CD4-positive, alpha-beta memory T cell (primary cell): ENCODE results near the gene ZNF641. TPM values are rescaled to one million over a fixed set of nuclear protein-coding genes. Genes with fewer than 3 reads are reported as not detected.

Experiments used
- CTCF ChIA-PET: fragments of 350-600 bp; sonication (Branson Sonifier 250); formaldehyde crosslinking; loops from one replicate; lab custom pipeline; 2021; ENCODE audit warnings: inconsistent platforms; ENCODE audit not compliant: partially characterized antibody; lab: Charles Lee
- POLR2A ChIA-PET: fragments of 350-600 bp; sonication (Branson Sonifier 250); formaldehyde crosslinking; loops from one replicate; lab custom pipeline; 2021; ENCODE audit not compliant: partially characterized antibody; lab: Charles Lee
- DNase-seq, 5 donors: peaks; one replicate each; pipeline versions ENCODE4 v3.0.0 to v3.0.0-alpha.2; 2020 to 2022; ENCODE audit warnings: mixed read lengths in 1 of 5
- H3K27ac ChIP-seq: one replicate; pipeline ENCODE4 v1.7.0; 2013; ENCODE audit warnings: low read depth, low read length
- H3K27me3 ChIP-seq: 2 replicates; pipeline ENCODE4 v1.7.0; 2013; ENCODE audit warnings: mild to moderate bottlenecking, low read length, moderate library complexity; ENCODE audit not compliant: insufficient read depth
- H3K36me3 ChIP-seq: 2 replicates; pipeline ENCODE4 v1.7.0; 2013; ENCODE audit warnings: mild to moderate bottlenecking, low read length, moderate library complexity; ENCODE audit not compliant: insufficient read depth
- H3K4me1 ChIP-seq: 2 replicates; pipeline ENCODE4 v1.7.0; 2013; ENCODE audit warnings: mild to moderate bottlenecking, low read length, moderate library complexity; ENCODE audit not compliant: insufficient read depth
- H3K4me3 ChIP-seq, 2 donors: one replicate each; pipeline ENCODE4 v1.7.0; 2013; ENCODE audit warnings: low read length in 2 of 2, mild to moderate bottlenecking in 1 of 2
- H3K9me3 ChIP-seq, 2 donors: one replicate each; pipeline ENCODE4 v1.7.0; 2013; ENCODE audit warnings: low read length in 2 of 2, control low read depth in 1 of 2; ENCODE audit not compliant: control insufficient read depth in 1 of 2
- H3K27ac Mint-ChIP-seq, 7 donors: one replicate each; pipeline ENCODE4 v1.8.0; 2020 to 2021; ENCODE audit warnings: mixed read lengths in 7 of 7, mild to moderate bottlenecking in 6 of 7, inconsistent platforms in 3 of 7, moderate library complexity in 3 of 7
- H3K27me3 Mint-ChIP-seq, 2 donors: one replicate each; pipeline ENCODE4 v1.8.0; 2020 to 2021; ENCODE audit warnings: mixed read lengths in 2 of 2
- H3K36me3 Mint-ChIP-seq, 2 donors: one replicate each; pipeline ENCODE4 v1.8.0; 2020 to 2021; ENCODE audit warnings: mixed read lengths in 2 of 2, inconsistent platforms in 1 of 2, mild to moderate bottlenecking in 1 of 2
- H3K4me1 Mint-ChIP-seq, 4 donors: one replicate each; pipeline ENCODE4 v1.8.0; 2020 to 2021; ENCODE audit warnings: mixed read lengths in 4 of 4, mild to moderate bottlenecking in 1 of 4
- H3K4me3 Mint-ChIP-seq, 8 donors: one replicate each; pipeline ENCODE4 v1.8.0; 2020 to 2021; ENCODE audit warnings: mixed read lengths in 8 of 8, mild to moderate bottlenecking in 7 of 8, moderate library complexity in 6 of 8, inconsistent platforms in 3 of 8
- H3K9me3 Mint-ChIP-seq, 8 donors: one replicate each; pipeline ENCODE4 v1.8.0; 2020 to 2021; ENCODE audit warnings: mixed read lengths in 8 of 8, mild to moderate bottlenecking in 5 of 8, inconsistent platforms in 3 of 8, moderate library complexity in 1 of 8
- intact Hi-C: fragments of 100-400 bp; cut with micrococcal nuclease; formaldehyde crosslinking; loops from one replicate; pipeline ENCODE4 v1.15.1; 2023
- polyA plus RNA-seq, 2 donors: library from polyadenylated mRNA; unstranded; fragments of 300-500 nt; fragmentation: Illumina TruSeq; gene quantifications; one replicate each; pipeline ENCODE4 v1.2.3, GENCODE V29; 2021
- total RNA-seq, 2 experiments: library from RNA; stranded (reverse); gene quantifications; one replicate each; pipeline ENCODE4 v1.2.3, GENCODE V29; 2021

The ZNF641 gene
- 10 to 100 TPM; 39.9 to 41.2 TPM for total RNA-seq
- polyA plus RNA-seq, result 10 to 100 TPM in 1 of 2 donors, 1 to 10 TPM in 1; 4.9 to 14.9 TPM

GRCh38 chr12:48350249-48351021 is at the start of gene ZNF641:
ZNF641 (minus strand) TSS chr12:48350919; CDS start chr12:48348090, 2,829 bp downstream.
- ChIA-PET CTCF (interaction anchor here (1.2 to 2.0 kb wide), 3 partner anchors 9 to 167 kb away, joined by 3 to 8 read pairs (median 3); partner anchors contain the start of gene CCDC184), POLR2A (interaction anchor here (1.9 to 2.4 kb wide), 3 partner anchors 10 to 152 kb away, joined by 9 to 44 read pairs (median 19); no protein-coding TSS in a partner anchor)
- Histone ChIP-seq H3K9me3 (no peaks in the 10 kb centered on the region), H3K4me3 (peak within 1 kb of the TSS; percentile 57 to 72), H3K36me3 (peaks cover 19% of the 10 kb centered on the region), H3K27ac (peak within 1 kb of the TSS; percentile 87), H3K27me3 (no peaks in the 10 kb centered on the region), H3K4me1 (peaks cover 40% of the 10 kb centered on the region)
- intact Hi-C loops, result loop anchor here (2.0 to 5.0 kb wide), 2 partner anchors 152 to 168 kb away; partner anchors contain the start of gene CCDC184
- H3K27ac Mint-ChIP-seq, result peak within 1 kb of the TSS; percentile 93 to 98 (median 96)
- H3K4me1 Mint-ChIP-seq, result peaks cover 21 to 44% (median 35%) of the 10 kb centered on the region in 4 donors
- no peaks in the 10 kb centered on the region for H3K27me3 Mint-ChIP-seq
- H3K9me3 Mint-ChIP-seq, result no peaks in the 10 kb centered on the region
- DNase-seq, result peak; percentile 81 to 86 (median 85)
- H3K4me3 Mint-ChIP-seq, result peak within 1 kb of the TSS; percentile 92 to 97 (median 96)
- H3K36me3 Mint-ChIP-seq, result peaks cover 27 to 43% of the 10 kb centered on the region in 2 donors

GRCh38 chr12:48390026-48390425 is 39.3 kb upstream of the ZNF641 start:
- ChIA-PET CTCF (no interaction called here), POLR2A (no interaction called here)
- Histone ChIP-seq H3K27ac (no peak overlapping the region), H3K9me3 (no peaks in the 10 kb centered on the region), H3K36me3 (no peaks in the 10 kb centered on the region), H3K4me1 (no peaks in the 10 kb centered on the region), H3K4me3 (no peak overlapping the region), H3K27me3 (no peaks in the 10 kb centered on the region)
- Mint-ChIP-seq H3K36me3 (no peaks in the 10 kb centered on the region), H3K9me3 (peaks cover 0 to 4% (median 0%) of the 10 kb centered on the region in 8 donors), H3K27me3 (peaks cover 21 to 22% of the 10 kb centered on the region in 2 donors), H3K4me1 (no peaks in the 10 kb centered on the region), H3K4me3 (no peak overlapping the region), H3K27ac (no peak overlapping the region)
- DNase-seq, result no peak
- intact Hi-C loops, result no loop called here

- Histone ChIP-seq H3K9me3 (no peaks in the 10 kb centered on the region), H3K27ac (no peak overlapping the region), H3K4me3 (no peak overlapping the region), H3K36me3 (no peaks in the 10 kb centered on the region), H3K4me1 (no peaks in the 10 kb centered on the region), H3K27me3 (no peaks in the 10 kb centered on the region)
- Mint-ChIP-seq H3K27ac (no peak overlapping the region), H3K4me3 (no peak overlapping the region), H3K36me3 (no peaks in the 10 kb centered on the region), H3K9me3 (peaks cover 0 to 4% (median 0%) of the 10 kb centered on the region in 8 donors), H3K27me3 (peaks cover 19% of the 10 kb centered on the region in 2 donors), H3K4me1 (no peaks in the 10 kb centered on the region)
- CTCF ChIA-PET, result no interaction called here
- intact Hi-C loops, result no loop called here
- POLR2A ChIA-PET, result no interaction called here
- DNase-seq, result no peak
These were observed 38.7 kb upstream of the ZNF641 start for GRCh38 chr12:48389409-48389808.

- Histone ChIP-seq H3K4me3 (no peak overlapping the region), H3K27ac (no peak overlapping the region), H3K27me3 (no peaks in the 10 kb centered on the region), H3K36me3 (no peaks in the 10 kb centered on the region), H3K9me3 (no peaks in the 10 kb centered on the region), H3K4me1 (no peaks in the 10 kb centered on the region)
- H3K27me3 Mint-ChIP-seq, result peaks cover 15 to 18% of the 10 kb centered on the region in 2 donors
- ChIA-PET CTCF (no interaction called here), POLR2A (no interaction called here)
- no peaks in the 10 kb centered on the region for H3K36me3 Mint-ChIP-seq
- no peak for DNase-seq
- H3K9me3 Mint-ChIP-seq, result peaks cover 0 to 4% (median 0%) of the 10 kb centered on the region in 8 donors
- intact Hi-C loops, result no loop called here
- H3K4me3 Mint-ChIP-seq, result no peak overlapping the region
- no peaks in the 10 kb centered on the region for H3K4me1 Mint-ChIP-seq
- no peak overlapping the region for H3K27ac Mint-ChIP-seq
These were observed 38.2 kb upstream of the ZNF641 start for GRCh38 chr12:48388938-48389337.

- Mint-ChIP-seq H3K4me1 (no peaks in the 10 kb centered on the region), H3K36me3 (no peaks in the 10 kb centered on the region), H3K27me3 (peaks cover 15 to 18% of the 10 kb centered on the region in 2 donors), H3K9me3 (peaks cover 0 to 4% (median 0%) of the 10 kb centered on the region in 8 donors), H3K27ac (peak overlapping the region in 1 of 7 donors; percentile 0), H3K4me3 (no peak overlapping the region)
- H3K36me3 ChIP-seq, result no peaks in the 10 kb centered on the region
- no peak overlapping the region for H3K27ac ChIP-seq
- DNase-seq, result no peak
- no peaks in the 10 kb centered on the region for H3K27me3 ChIP-seq
- H3K4me1 ChIP-seq, result no peaks in the 10 kb centered on the region
- intact Hi-C loops, result no loop called here
- POLR2A ChIA-PET, result no interaction called here
- H3K4me3 ChIP-seq, result no peak overlapping the region
- H3K9me3 ChIP-seq, result no peaks in the 10 kb centered on the region
- CTCF ChIA-PET, result no interaction called here
These were observed 37.7 kb upstream of the ZNF641 start for GRCh38 chr12:48388460-48388859.

- Histone ChIP-seq H3K27me3 (no peaks in the 10 kb centered on the region), H3K27ac (no peak overlapping the region), H3K36me3 (no peaks in the 10 kb centered on the region), H3K9me3 (no peaks in the 10 kb centered on the region), H3K4me1 (no peaks in the 10 kb centered on the region), H3K4me3 (no peak overlapping the region)
- ChIA-PET CTCF (no interaction called here), POLR2A (no interaction called here)
- Mint-ChIP-seq H3K27ac (no peak overlapping the region), H3K27me3 (peaks cover 5 to 6% of the 10 kb centered on the region in 2 donors), H3K9me3 (peaks cover 0 to 3% (median 0%) of the 10 kb centered on the region in 8 donors), H3K4me3 (no peak overlapping the region), H3K36me3 (no peaks in the 10 kb centered on the region), H3K4me1 (no peaks in the 10 kb centered on the region)
- DNase-seq, result no peak
- intact Hi-C loops, result no loop called here
These were observed 29.9 kb upstream of the ZNF641 start for GRCh38 chr12:48380596-48380995.

GRCh38 chr12:48379794-48380193 is 29.1 kb upstream of the ZNF641 start:
- Histone ChIP-seq H3K4me1 (no peaks in the 10 kb centered on the region), H3K27me3 (no peaks in the 10 kb centered on the region), H3K9me3 (no peaks in the 10 kb centered on the region), H3K4me3 (no peak overlapping the region), H3K36me3 (no peaks in the 10 kb centered on the region), H3K27ac (no peak overlapping the region)
- ChIA-PET POLR2A (no interaction called here), CTCF (no interaction called here)
- no peaks in the 10 kb centered on the region for H3K4me1 Mint-ChIP-seq
- H3K27me3 Mint-ChIP-seq, result peaks cover 0 to 2% of the 10 kb centered on the region in 2 donors
- no peak for DNase-seq
- H3K36me3 Mint-ChIP-seq, result no peaks in the 10 kb centered on the region
- intact Hi-C loops, result no loop called here
- no peak overlapping the region for H3K27ac Mint-ChIP-seq
- H3K9me3 Mint-ChIP-seq, result peaks cover 0 to 2% (median 0%) of the 10 kb centered on the region in 8 donors
- H3K4me3 Mint-ChIP-seq, result no peak overlapping the region
